Mesendoderm (in vitro differentiated cells): Measurements from ENCODE around the gene FADD.
"Not testable (repeated sequence)": the region's sequence is repeated elsewhere in the genome, so short reads cannot be mapped to it uniquely, and the experiment has no call there.

ENCODE experiments used
- DNase-seq: peaks from one replicate; pipeline ENCODE4 v3.0.0; 2013
- H2AK5ac ChIP-seq: 2 replicates; pipeline ENCODE4 v1.6.1; 2013; ENCODE audit warnings: low read length, inconsistent platforms
- H2BK120ac ChIP-seq: 2 replicates; pipeline ENCODE4 v1.6.1; 2013; ENCODE audit warnings: low read depth, mild to moderate bottlenecking, low read length, moderate library complexity, mixed read lengths
- H2BK15ac ChIP-seq: replicated peaks from 2 replicates; pipeline ENCODE4 v1.6.1; 2013; ENCODE audit warnings: low read depth, mild to moderate bottlenecking, moderate library complexity
- H2BK5ac ChIP-seq: 2 replicates; pipeline ENCODE4 v1.6.1; 2013; ENCODE audit warnings: low read length, inconsistent platforms
- H3K18ac ChIP-seq: 2 replicates; pipeline ENCODE4 v1.6.1; 2013; ENCODE audit warnings: mild to moderate bottlenecking, low read length, mixed read lengths
- H3K23ac ChIP-seq: one replicate; pipeline ENCODE4 v1.6.1; 2013; ENCODE audit warnings: low read length
- H3K27ac ChIP-seq: 2 replicates; pipeline ENCODE4 v1.5.1; 2013; ENCODE audit warnings: low read depth, mild to moderate bottlenecking, inconsistent platforms, low read length, moderate library complexity
- H3K27me3 ChIP-seq: 2 replicates; pipeline ENCODE4 v1.6.1; 2013; ENCODE audit warnings: low read length, control low read depth, mild to moderate bottlenecking, inconsistent platforms; ENCODE audit not compliant: insufficient read depth, poor library complexity
- H3K36me3 ChIP-seq: 2 replicates; pipeline ENCODE4 v1.6.1; 2013; ENCODE audit warnings: low read length, inconsistent platforms; ENCODE audit not compliant: control insufficient read depth, insufficient read depth
- H3K4ac ChIP-seq: one replicate; pipeline ENCODE4 v1.6.1; 2013; ENCODE audit warnings: low read depth, mild to moderate bottlenecking, low read length, moderate library complexity
- H3K4me1 ChIP-seq: 2 replicates; pipeline ENCODE4 v1.6.1; 2013; ENCODE audit warnings: low read depth, low read length, inconsistent platforms; ENCODE audit not compliant: control insufficient read depth
- H3K4me2 ChIP-seq: 2 replicates; pipeline ENCODE4 v1.6.1; 2013; ENCODE audit warnings: low read length
- H3K4me3 ChIP-seq: 2 replicates; pipeline ENCODE4 v1.5.1; 2013; ENCODE audit warnings: mild to moderate bottlenecking, low read length
- H3K56ac ChIP-seq: one replicate; pipeline ENCODE4 v1.6.1; 2013; ENCODE audit warnings: low read length
- H3K79me1 ChIP-seq: 2 replicates; pipeline ENCODE4 v1.6.1; 2013; ENCODE audit warnings: low read length, inconsistent platforms
- H3K79me2 ChIP-seq: 2 replicates; pipeline ENCODE4 v1.6.1; 2013; ENCODE audit warnings: mild to moderate bottlenecking, low read length; ENCODE audit not compliant: control insufficient read depth, insufficient read depth
- H3K9ac ChIP-seq: 2 replicates; pipeline ENCODE4 v1.6.1; 2013; ENCODE audit warnings: low read length, inconsistent platforms
- H4K5ac ChIP-seq: one replicate; pipeline ENCODE4 v1.6.1; 2013; ENCODE audit warnings: low read length
- H4K8ac ChIP-seq: one replicate; pipeline ENCODE4 v1.6.1; 2013; ENCODE audit warnings: low read depth, mild to moderate bottlenecking, control low read depth, low read length, moderate library complexity
- WGBS: extraction: QIAGEN DNeasy Blood & Tissue Kit; methylation state at CpG from one replicate; pipeline ENCODE4 v1.1.7; 2013; ENCODE audit warnings: low lambda C conversion rate, missing lambda C conversion rate; ENCODE audit not compliant: insufficient coverage; ENCODE audit errors: extremely low coverage; 5-methylcytosine and 5-hydroxymethylcytosine counted together

FADD gene

GRCh38 chr11:70194792-70195791 lies 8.0 kb upstream of the FADD start:
- H2BK15ac ChIP-seq, result no peak overlapping the region
- H3K56ac ChIP-seq, result no peak overlapping the region
- no peaks in the 10 kb centered on the region for H3K79me1 ChIP-seq
- no peak overlapping the region for H2AK5ac ChIP-seq
- H2BK120ac ChIP-seq, result no peak overlapping the region
- H3K79me2 ChIP-seq, result no peaks in the 10 kb centered on the region
- DNase-seq, result no peak
- H3K27me3 ChIP-seq, result no peaks in the 10 kb centered on the region
- no peak overlapping the region for H3K18ac ChIP-seq
- H3K23ac ChIP-seq, result no peak overlapping the region
- no peak overlapping the region for H3K9ac ChIP-seq
- H3K4me3 ChIP-seq, result no peak overlapping the region
- no peak overlapping the region for H3K27ac ChIP-seq
- H3K4me2 ChIP-seq, result no peak overlapping the region
- no peak overlapping the region for H2BK5ac ChIP-seq
- 79% methylated on average over 2 of the region's 3 CpGs for WGBS
- no peaks in the 10 kb centered on the region for H3K36me3 ChIP-seq
- H3K4me1 ChIP-seq, result no peaks in the 10 kb centered on the region
- no peak overlapping the region for H4K8ac ChIP-seq
- H4K5ac ChIP-seq, result no peak overlapping the region
- no peak overlapping the region for H3K4ac ChIP-seq

- Histone ChIP-seq H2BK15ac (no peak overlapping the region), H3K23ac (no peak overlapping the region), H4K8ac (no peak overlapping the region), H3K4me2 (no peak overlapping the region), H2BK5ac (no peak overlapping the region), H3K27me3 (no peaks in the 10 kb centered on the region), H2BK120ac (no peak overlapping the region), H3K36me3 (peaks cover 1% of the 10 kb centered on the region), H3K18ac (no peak overlapping the region), H2AK5ac (no peak overlapping the region), H3K56ac (no peak overlapping the region), H3K4me1 (peaks cover 5% of the 10 kb centered on the region), H4K5ac (no peak overlapping the region), H3K27ac (no peak overlapping the region), H3K79me2 (peaks cover 22% of the 10 kb centered on the region), H3K4me3 (no peak overlapping the region), H3K79me1 (peaks cover 16% of the 10 kb centered on the region), H3K4ac (no peak overlapping the region), H3K9ac (no peak overlapping the region)
- DNase-seq, result no peak
- WGBS, result no CpG with 5 or more reads among the region's 10 CpGs
Observed at GRCh38 chr11:70200212-70200844, 2.8 kb upstream of the FADD start.

- no CpG with 5 or more reads among the region's 3 CpGs for WGBS
- not testable (repeated sequence) for H4K5ac ChIP-seq, H2AK5ac ChIP-seq, H4K8ac ChIP-seq, H3K4me1 ChIP-seq, H3K36me3 ChIP-seq, DNase-seq, H2BK5ac ChIP-seq, H2BK120ac ChIP-seq, H3K9ac ChIP-seq, H3K27ac ChIP-seq, H3K4me2 ChIP-seq, H3K4me3 ChIP-seq, H2BK15ac ChIP-seq, H3K27me3 ChIP-seq, H3K23ac ChIP-seq, H3K56ac ChIP-seq, H3K18ac ChIP-seq, H3K4ac ChIP-seq
- H3K79me1 ChIP-seq, result peaks cover 23% of the 10 kb centered on the region
- peaks cover 29% of the 10 kb centered on the region for H3K79me2 ChIP-seq
Observed at GRCh38 chr11:70201047-70201446, 2.0 kb upstream of the FADD start.

GRCh38 chr11:70201882-70202861 lies 924 bp upstream of the FADD start:
- H4K8ac ChIP-seq, result no peak overlapping the region
- H2AK5ac ChIP-seq, result no peak overlapping the region
- DNase-seq, result no peak
- no CpG with 5 or more reads among the region's 29 CpGs for WGBS
- no peak overlapping the region for H3K18ac ChIP-seq
- peaks cover 5% of the 10 kb centered on the region for H3K36me3 ChIP-seq
- peaks cover 5% of the 10 kb centered on the region for H3K4me1 ChIP-seq
- H3K23ac ChIP-seq, result no peak overlapping the region
- peak overlapping the region; percentile 92 for H3K56ac ChIP-seq
- no peak overlapping the region for H4K5ac ChIP-seq
- H3K9ac ChIP-seq, result peak overlapping the region; percentile 71
- H3K4me3 ChIP-seq, result no peak overlapping the region
- peaks cover 35% of the 10 kb centered on the region for H3K79me2 ChIP-seq
- H3K79me1 ChIP-seq, result peaks cover 28% of the 10 kb centered on the region
- H3K4me2 ChIP-seq, result peak overlapping the region; percentile 79
- H2BK15ac ChIP-seq, result no peak overlapping the region
- no peak overlapping the region for H2BK120ac ChIP-seq
- no peak overlapping the region for H3K27ac ChIP-seq
- no peaks in the 10 kb centered on the region for H3K27me3 ChIP-seq
- H3K4ac ChIP-seq, result no peak overlapping the region
- H2BK5ac ChIP-seq, result no peak overlapping the region

GRCh38 chr11:70203751-70204465 lies 812 bp downstream of the FADD start:
- no peak overlapping the region for H2BK15ac ChIP-seq
- H3K79me1 ChIP-seq, result peaks cover 32% of the 10 kb centered on the region
- H3K4ac ChIP-seq, result peak overlapping the region; percentile 85
- H3K4me1 ChIP-seq, result peaks cover 5% of the 10 kb centered on the region
- H2AK5ac ChIP-seq, result peak overlapping the region; percentile 97
- peak overlapping the region; percentile 100 for H3K56ac ChIP-seq
- H4K5ac ChIP-seq, result peak overlapping the region; percentile 33
- peak overlapping the region; percentile 100 for H3K9ac ChIP-seq
- WGBS, result no CpG with 5 or more reads among the region's 30 CpGs
- peaks cover 11% of the 10 kb centered on the region for H3K36me3 ChIP-seq
- H4K8ac ChIP-seq, result peak overlapping the region; percentile 98
- H3K4me2 ChIP-seq, result peak overlapping the region; percentile 100
- peak overlapping the region; percentile 75 for H2BK120ac ChIP-seq
- peak overlapping the region; percentile 95 for H3K27ac ChIP-seq
- peak overlapping the region; percentile 65 for H3K18ac ChIP-seq
- no peaks in the 10 kb centered on the region for H3K27me3 ChIP-seq
- peak overlapping the region; percentile 98 for H2BK5ac ChIP-seq
- peaks cover 37% of the 10 kb centered on the region for H3K79me2 ChIP-seq
- peak overlapping the region; percentile 98 for H3K4me3 ChIP-seq
- peak overlapping the region; percentile 97 for H3K23ac ChIP-seq
- DNase-seq, result peak; percentile 75
